ENCODE measurements around the gene RBMS3. TPM values are rescaled to one million over a fixed set of nuclear protein-coding genes. Genes with fewer than 3 reads are reported as not detected.
A peak's percentile ranks its signal among the peaks of the same experiment; 100 is the strongest.

Gene RBMS3
- total RNA-seq, 1 donor from 2014 or later: 20.7 TPM

GRCh38 chr3:29852767-29853166, 571.9 kb downstream of the RBMS3 start:
- intact Hi-C loops (cut with micrococcal nuclease): no loop called here
- DNase-seq (no peak), ATAC-seq (no peak)

DNA sequence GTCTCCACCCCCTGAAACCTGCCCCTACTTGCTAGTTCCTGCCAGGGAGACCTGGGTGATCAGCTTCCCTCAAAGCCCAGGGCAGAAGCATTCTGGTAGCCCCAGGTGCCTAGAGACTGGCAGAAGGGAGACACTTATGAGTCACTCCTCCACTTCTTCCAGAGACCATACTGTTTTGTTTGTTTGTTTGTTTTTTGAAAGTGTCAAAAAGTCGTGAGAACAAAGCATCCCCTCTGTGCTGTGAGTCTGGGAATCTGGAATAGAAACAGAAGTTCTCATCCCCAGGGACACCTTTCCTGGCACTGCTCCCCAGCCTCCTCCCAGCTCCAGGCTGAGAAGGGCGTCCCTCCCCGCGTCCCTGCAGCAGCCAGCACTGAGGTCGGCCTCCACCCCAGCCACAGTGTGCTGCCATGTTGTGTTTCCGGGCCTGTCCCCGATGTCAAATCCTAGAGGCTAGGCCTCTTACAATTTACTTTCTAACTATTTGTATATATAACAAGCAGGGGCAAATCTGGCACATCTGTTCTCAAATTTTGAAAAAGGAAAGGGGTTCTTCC, 573.0 kb downstream of the RBMS3 start:
- intact Hi-C loops (cut with micrococcal nuclease): no loop called here
- ATAC-seq (no peak), DNase-seq (peak; percentile 17)

- ATAC-seq: no peak
- intact Hi-C loops (cut with micrococcal nuclease): no loop called here
- no peak for DNase-seq
Measured at GRCh38 chr3:29854821-29855220, 574.0 kb downstream of the RBMS3 start.

GRCh38 chr3:29859726-29860270, 578.9 kb downstream of the RBMS3 start:
- ATAC-seq (no peak), DNase-seq (no peak)
- intact Hi-C loops (cut with micrococcal nuclease): no loop called here

- ATAC-seq (no peak), DNase-seq (no peak)
- intact Hi-C loops (cut with micrococcal nuclease): no loop called here
Measured at GRCh38 chr3:29864809-29865208, 583.9 kb downstream of the RBMS3 start.

GRCh38 chr3:29868543-29869101, 587.8 kb downstream of the RBMS3 start:
- ATAC-seq: no peak
- DNase-seq: no peak
- intact Hi-C loops (cut with micrococcal nuclease): no loop called here

DNA sequence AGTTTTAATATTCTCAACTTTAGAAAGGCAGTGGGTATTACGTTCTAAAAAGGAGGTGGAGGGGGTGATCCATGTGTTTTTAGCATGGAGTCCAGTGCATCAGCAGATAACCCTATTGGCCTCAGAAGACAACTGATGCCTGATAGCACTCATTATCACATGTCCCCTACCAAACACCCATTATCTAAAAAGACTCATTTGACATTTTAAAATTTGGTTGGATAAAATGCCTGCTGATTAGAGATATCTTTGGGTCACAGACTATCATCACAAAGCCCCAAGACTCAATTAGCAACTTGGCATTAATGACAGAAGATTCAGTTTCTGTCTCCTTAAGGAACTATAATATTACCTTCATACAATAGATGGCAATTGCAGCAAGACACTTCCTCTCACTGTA, 589.3 kb downstream of the RBMS3 start:
- no peak for DNase-seq
- intact Hi-C loops (cut with micrococcal nuclease): no loop called here
- ATAC-seq: no peak

DNA sequence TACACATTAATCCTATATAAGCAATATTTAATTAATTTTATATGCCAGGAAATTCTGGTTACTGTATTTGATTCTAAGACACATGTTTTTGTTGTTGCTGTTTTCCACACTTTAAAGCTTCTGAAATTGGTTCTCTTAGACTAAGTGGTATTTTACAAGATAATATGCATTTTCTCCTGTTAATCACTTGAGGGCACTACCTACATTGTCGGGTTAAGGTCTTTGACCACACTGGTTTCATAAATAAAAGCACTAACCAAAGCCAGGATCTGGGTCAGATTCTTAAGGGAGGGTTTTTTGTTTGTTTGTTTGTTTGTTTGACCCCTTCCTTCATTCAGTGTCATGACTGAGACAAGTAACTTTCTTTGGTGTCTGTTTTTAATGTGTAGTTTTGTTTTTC, 590.2 kb downstream of the RBMS3 start:
- no peak for ATAC-seq
- intact Hi-C loops (cut with micrococcal nuclease): no loop called here
- DNase-seq: no peak

DNA sequence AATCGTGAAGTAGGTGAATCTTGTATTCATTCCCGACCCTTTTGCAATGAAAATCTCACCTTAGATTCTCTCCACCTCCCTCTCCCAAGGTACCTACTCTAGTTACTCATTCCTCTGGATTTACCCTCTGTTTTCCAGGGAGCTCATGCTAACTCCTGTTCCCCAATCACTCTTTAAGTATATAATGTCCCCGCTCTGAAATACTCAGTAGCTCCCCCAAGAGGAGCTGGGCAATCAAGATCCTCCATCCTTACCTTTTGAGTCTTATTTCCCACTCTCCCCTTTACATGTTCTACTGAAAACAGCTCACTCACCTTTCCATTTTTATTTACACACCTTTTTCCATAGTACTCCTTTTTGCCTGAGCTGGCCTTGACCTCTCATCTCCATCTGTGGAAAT, 599.9 kb downstream of the RBMS3 start:
- DNase-seq (no peak), ATAC-seq (no peak)
- intact Hi-C loops (cut with micrococcal nuclease): no loop called here

GRCh38 chr3:29887451-29887850, 606.6 kb downstream of the RBMS3 start:
- ATAC-seq: no peak
- no peak for DNase-seq
- intact Hi-C loops (cut with micrococcal nuclease): no loop called here

DNA sequence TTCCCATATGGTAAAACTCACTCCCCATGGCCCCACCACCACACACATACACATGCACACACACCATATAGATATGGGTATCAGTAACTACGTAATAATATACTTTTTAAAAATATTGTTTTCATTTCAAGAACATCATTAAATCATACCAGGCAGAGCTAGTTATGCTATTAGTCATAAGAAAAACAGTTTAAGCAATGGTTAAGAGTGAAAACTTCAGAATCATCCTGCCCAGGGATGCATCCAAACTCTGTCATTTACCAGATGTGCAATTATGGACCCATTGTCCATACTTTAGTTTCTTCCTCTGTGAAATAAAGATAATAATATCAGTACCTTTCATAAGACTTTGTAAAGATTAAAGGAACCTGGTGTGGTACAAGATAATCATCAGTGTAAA, 608.3 kb downstream of the RBMS3 start:
- DNase-seq: no peak
- ATAC-seq: no peak
- intact Hi-C loops (cut with micrococcal nuclease): no loop called here

DNA sequence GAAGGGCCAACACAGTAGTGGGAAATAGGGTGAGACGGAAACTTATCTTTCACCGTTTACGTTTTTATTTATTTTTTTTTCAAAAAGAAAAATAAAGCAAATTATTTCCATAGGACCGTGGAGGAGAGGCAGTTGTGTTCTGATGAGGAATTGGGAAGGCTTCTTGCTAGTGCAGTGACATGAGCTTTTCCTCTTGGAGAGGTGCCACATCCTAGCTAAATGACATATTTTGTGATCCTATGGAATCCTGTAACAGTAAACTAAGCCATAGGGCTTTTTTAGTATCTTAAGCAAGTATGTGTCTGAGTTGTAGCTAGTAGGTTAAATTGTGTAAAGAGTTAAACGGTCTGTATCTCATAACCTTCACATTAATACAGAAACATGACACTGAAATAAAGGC, 609.9 kb downstream of the RBMS3 start:
- intact Hi-C loops (cut with micrococcal nuclease): no loop called here
- DNase-seq (no peak), ATAC-seq (no peak)

DNA sequence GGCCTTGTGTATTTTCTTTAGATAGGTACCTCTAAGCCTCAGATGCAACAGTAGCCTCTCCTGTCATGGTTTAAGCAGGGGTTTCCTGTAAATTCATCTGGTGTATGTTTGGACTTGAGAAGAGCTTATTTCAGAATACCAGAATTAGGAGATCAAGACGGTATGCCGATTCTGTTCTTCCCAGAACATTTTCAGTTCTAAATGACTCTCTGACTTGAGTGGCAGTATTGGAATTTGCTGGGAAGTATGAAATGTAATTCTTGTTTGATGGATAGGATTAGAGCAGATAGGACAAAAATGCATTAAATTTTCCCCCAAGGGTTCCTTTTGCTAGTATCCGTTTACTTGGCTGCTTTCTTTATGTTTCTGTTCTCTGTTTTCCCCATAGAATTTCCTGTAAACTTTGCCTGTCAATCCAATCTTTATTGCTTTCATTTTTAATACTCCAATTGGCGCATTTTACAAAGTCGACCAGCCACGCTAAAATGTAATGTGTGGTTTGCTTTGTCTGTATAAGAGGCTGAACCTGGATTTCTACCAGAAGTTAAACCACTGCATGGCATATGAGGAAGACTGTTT, 612.2 kb downstream of the RBMS3 start:
- intact Hi-C loops (cut with micrococcal nuclease): no loop called here
- ATAC-seq: no peak
- DNase-seq: no peak

DNA sequence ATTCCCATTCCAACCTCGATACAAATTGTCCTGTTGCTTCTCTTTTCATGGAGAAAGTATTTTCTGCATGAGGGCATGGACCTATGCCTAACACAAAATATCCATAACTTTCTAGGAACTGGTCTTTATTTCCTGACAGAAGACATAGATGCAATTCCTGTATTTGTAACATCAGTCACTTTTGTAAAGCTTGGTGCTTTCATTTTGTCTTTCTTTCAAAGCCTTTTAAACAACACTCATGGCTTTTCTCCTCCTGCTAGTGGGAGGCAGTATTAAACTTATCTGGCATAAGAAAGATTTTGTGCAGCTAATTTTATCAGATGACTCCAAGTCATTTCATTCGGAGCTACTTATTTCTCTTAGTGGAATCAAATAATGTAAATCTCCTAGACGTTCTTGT, 616.0 kb downstream of the RBMS3 start:
- intact Hi-C loops (cut with micrococcal nuclease): no loop called here
- no peak for DNase-seq
- no peak for ATAC-seq

DNA sequence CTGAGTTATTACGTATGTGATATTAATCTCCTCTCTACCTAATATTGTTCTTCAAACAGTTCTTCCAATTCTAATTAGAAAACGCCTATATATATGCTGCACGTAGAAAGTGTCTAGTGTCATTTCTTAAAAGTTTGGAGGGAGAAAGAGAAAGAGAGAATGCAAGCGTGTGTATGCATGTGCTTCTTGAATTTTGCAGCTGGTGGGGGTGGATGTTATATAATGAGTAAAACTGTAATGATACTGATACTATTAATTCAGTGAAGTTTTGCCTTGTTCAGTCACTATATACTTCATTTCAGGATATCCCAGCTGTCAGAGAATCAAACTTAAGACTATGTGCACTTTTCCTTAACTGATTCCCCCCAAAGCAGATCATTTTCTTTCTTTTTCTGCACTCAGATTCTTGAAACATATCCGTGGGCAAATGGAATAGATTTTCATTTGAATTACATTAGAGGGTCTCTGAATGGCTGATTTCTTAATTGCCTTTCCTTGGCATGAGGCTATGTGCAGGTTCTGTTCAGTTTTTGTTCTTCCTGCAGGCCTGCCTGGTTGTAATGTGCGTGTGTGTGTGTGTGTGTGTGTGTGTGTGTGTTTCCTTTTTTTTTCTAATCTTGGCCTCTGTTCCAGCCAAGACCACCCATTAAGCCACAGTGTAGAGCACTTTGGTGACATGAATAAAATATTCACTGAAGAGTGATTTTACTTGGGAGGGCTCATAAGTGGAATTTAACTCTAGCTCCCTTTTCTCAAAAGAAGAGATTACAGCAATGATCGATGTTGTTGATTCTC, 617.5 kb downstream of the RBMS3 start:
- ATAC-seq: no peak
- intact Hi-C loops (cut with micrococcal nuclease): no loop called here
- DNase-seq: no peak

DNA sequence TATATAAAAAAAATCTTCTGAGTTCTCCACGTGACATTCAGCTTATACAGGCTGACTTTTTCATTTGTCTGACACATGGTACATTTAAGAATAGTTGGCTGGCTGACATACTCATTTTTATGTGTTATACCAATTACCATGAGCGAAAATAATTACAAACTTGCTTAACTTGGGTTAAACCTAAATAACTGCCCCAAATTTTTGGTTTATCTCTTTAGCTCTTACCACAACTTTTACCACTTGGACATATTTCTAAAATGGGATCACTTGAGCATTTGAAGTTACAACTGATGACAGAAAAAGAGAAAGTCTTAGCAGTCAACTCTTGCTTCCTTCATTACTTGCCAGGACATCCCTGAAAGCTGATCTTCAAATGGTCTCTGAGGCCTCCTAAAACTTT, 618.1 kb downstream of the RBMS3 start:
- no peak for DNase-seq
- intact Hi-C loops (cut with micrococcal nuclease): no loop called here
- no peak for ATAC-seq

DNA sequence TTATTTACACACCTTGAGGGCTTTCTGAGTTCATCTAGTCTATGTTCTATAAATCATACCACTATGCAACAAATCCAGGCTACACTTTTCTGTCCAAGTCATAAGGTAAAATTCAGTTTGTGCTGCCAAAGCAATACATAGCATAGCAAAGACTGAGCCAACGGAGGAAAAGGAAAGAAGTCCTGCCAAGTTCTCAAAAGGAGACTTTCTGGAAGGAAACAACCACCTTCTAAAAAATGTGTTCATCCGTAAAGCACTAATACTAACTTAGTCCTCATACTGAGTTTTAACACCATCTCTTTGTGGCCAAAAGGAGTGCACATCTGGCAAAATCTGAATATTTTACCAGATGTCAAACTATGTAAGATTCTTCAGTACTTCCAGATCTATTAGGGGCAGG, 620.2 kb downstream of the RBMS3 start:
- intact Hi-C loops (cut with micrococcal nuclease): no loop called here
- ATAC-seq (no peak), DNase-seq (no peak)

- no peak for DNase-seq
- intact Hi-C loops (cut with micrococcal nuclease): no loop called here
- no peak for ATAC-seq
Measured at GRCh38 chr3:29903600-29903999, 622.7 kb downstream of the RBMS3 start.

- no peak for ATAC-seq
Measured at GRCh38 chr3:29906906-29907305, 626.0 kb downstream of the RBMS3 start.

GRCh38 chr3:29912600-29913288, 631.9 kb downstream of the RBMS3 start:
- intact Hi-C loops (cut with micrococcal nuclease): no loop called here
- ATAC-seq (no peak), DNase-seq (no peak)

More at GRCh38 chr3:29906906-29907305, 626.0 kb downstream of the RBMS3 start:
- no peak for DNase-seq
- intact Hi-C loops (cut with micrococcal nuclease): no loop called here
